ENCODE data around the gene SRRD.

The SRRD gene

GRCh38 chr22:26482161-26482560, 1.5 kb upstream of the SRRD start:
- TF ChIP-seq CTCF (IDR thresholded peaks at IDR 0.05; ENCODE audit: control insufficient read depth, extremely low read depth, insufficient read depth), result no peak
- H3K4me3 ChIP-seq (ENCODE audit: low read depth, low read length), result no peak overlapping the region
- no peak for DNase-seq (ENCODE audit: low read depth)

- H3K4me3 ChIP-seq (ENCODE audit: low read depth, low read length), result peak overlapping the region; percentile 94
- no peak for DNase-seq (ENCODE audit: low read depth)
- TF ChIP-seq CTCF (IDR thresholded peaks at IDR 0.05; ENCODE audit: control insufficient read depth, extremely low read depth, insufficient read depth), result no peak
These were observed 636 bp upstream of the SRRD start for GRCh38 chr22:26483043-26483438.

- no peak for TF ChIP-seq CTCF (IDR thresholded peaks at IDR 0.05; ENCODE audit: control insufficient read depth, extremely low read depth, insufficient read depth)
- no peak for DNase-seq (ENCODE audit: low read depth)
- H3K4me3 ChIP-seq (ENCODE audit: low read depth, low read length), result peak overlapping the region; percentile 94
These were observed 656 bp downstream of the SRRD start for GRCh38 chr22:26484360-26484706.

- TF ChIP-seq CTCF (IDR thresholded peaks at IDR 0.05; ENCODE audit: control insufficient read depth, extremely low read depth, insufficient read depth), result no peak
- no peak for DNase-seq (ENCODE audit: low read depth)
- H3K4me3 ChIP-seq (ENCODE audit: low read depth, low read length), result peak overlapping the region; percentile 94
These were observed 1.3 kb downstream of the SRRD start for GRCh38 chr22:26485013-26485412.

- no peak for DNase-seq (ENCODE audit: low read depth)
- no peak for TF ChIP-seq CTCF (IDR thresholded peaks at IDR 0.05; ENCODE audit: control insufficient read depth, extremely low read depth, insufficient read depth)
- no peak overlapping the region for H3K4me3 ChIP-seq (ENCODE audit: low read depth, low read length)
These were observed 2.2 kb downstream of the SRRD start for GRCh38 chr22:26485806-26486390.

GRCh38 chr22:26486394-26486793, 2.7 kb downstream of the SRRD start:
- H3K4me3 ChIP-seq (ENCODE audit: low read depth, low read length), result no peak overlapping the region
- no peak for TF ChIP-seq CTCF (IDR thresholded peaks at IDR 0.05; ENCODE audit: control insufficient read depth, extremely low read depth, insufficient read depth)
- DNase-seq (ENCODE audit: low read depth), result no peak

GRCh38 chr22:26487996-26488395, 4.3 kb downstream of the SRRD start:
- no peak overlapping the region for H3K4me3 ChIP-seq (ENCODE audit: low read depth, low read length)
- no peak for TF ChIP-seq CTCF (IDR thresholded peaks at IDR 0.05; ENCODE audit: control insufficient read depth, extremely low read depth, insufficient read depth)
- no peak for DNase-seq (ENCODE audit: low read depth)

All from LNCaP clone FGC (cell line).